Measurements from ENCODE around the gene STK10. TPM values are rescaled to one million over a fixed set of nuclear protein-coding genes. Genes with fewer than 3 reads are reported as not detected.

The STK10 gene
- total and polyA plus RNA-seq, 2 experiments from 2014 or later: 7.5 to 17.8 TPM

DNA sequence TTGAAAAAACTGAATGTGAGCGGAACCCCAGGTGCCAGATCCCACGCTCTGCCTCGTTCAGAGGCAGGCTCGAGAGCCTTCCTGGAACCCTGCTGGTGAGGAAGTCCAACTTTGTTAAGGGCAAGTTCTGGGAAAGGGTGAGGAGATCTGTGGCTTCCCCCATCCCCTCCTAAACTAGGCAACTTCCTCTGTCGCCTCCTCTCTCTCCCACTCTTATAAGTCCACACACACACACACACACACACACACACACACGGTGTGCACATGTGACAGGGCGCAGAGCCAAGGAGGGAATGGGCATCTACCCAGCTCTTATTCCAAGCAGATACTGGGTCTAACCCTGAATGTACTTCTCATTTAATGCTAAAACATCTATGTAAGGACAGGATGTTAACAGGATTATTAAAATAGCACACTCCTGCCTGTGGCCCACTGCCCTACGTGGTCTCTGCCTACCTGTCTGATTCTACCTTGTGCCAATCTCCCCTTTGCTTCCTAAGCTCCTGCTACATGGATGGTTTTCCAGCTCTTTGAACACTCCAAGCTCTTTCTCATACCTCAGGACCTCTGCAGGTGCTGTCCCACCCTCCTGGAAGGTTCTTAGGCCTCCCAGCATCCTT is 109.2 kb downstream of the STK10 start (continued):
- no peak for TF ChIP-seq REST (IDR thresholded peaks at IDR 0.05; ENCODE audit: unreplicated experiment)
- no peak for TF ChIP-seq ZNF114 (CRISPR knock-in tag; IDR thresholded peaks at IDR 0.05)
- TF ChIP-seq JUNB (IDR thresholded peaks at IDR 0.05; ENCODE audit: unreplicated experiment): no peak
- TF ChIP-seq STAT1 (IDR thresholded peaks at IDR 0.05; ENCODE audit: unreplicated experiment): no peak
- TF ChIP-seq EZH2phosphoT487 (IDR thresholded peaks at IDR 0.05; ENCODE audit: unreplicated experiment): no peak
- no peak for TF ChIP-seq NANOG (IDR thresholded peaks at IDR 0.05; ENCODE audit: borderline replicate concordance)
- no peak for TF ChIP-seq EZH2 (IDR thresholded peaks at IDR 0.05; ENCODE audit: low read depth, unreplicated experiment)
- no peak for TF ChIP-seq ZNF331 (CRISPR knock-in tag; IDR thresholded peaks at IDR 0.05; ENCODE audit: low read depth)
- TF ChIP-seq POLR2AphosphoS5 (IDR thresholded peaks at IDR 0.05; ENCODE audit: low read depth): no peak
- no peak for TF ChIP-seq CTCF (conservative IDR thresholded peaks at IDR 0.05; ENCODE audit: low read depth in 2 of 2)

DNA sequence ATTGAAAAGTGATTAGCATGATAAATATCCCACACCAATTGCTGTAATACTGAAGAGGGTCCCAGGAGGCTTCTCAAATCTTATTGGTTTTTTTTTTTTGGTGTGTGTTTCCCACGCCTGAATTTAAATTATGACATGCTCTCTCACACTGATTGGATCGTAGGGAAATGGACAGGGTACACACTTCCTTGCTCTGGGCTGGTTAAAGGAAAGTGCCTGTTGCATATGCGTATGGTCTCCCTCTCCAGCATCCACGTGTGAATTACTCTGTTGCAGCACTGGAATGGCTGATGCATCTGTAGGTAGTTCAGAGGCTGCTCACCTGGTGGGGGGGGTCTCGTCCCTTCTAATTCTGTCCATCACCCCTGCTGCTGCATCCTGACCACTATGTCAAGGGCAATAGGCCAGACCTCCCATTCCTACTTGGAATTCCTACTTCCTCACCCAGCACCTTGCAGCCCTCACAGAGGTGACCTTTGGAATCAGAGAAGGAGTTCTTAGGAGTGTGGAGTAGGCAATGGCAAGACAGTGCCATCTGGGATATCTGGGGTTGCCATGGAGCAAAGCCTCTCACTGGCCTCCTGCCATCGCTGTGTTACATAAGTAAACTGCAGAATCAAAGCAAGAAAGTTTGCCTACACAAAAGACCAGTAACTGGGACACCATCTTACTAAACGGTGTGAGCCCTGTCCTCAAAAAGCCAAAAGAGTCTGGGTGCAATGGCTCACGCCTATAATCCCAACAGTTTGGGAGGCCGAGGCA is 110.2 kb downstream of the STK10 start:
- H3K36me3 ChIP-seq (ENCODE audit: insufficient read depth): no peaks in the 10 kb centered on the region
- Mint-ChIP-seq H3K4me1 (peaks cover 20% of the 10 kb centered on the region), H3K36me3 (ENCODE audit: low read depth) (peaks cover 9% of the 10 kb centered on the region; the same call in 2 of the 3 replicates), H3K27ac (no peak overlapping the region; the same call in 1 of the 2 replicates), H3K9me3 (no peaks in the 10 kb centered on the region), H3K4me3 (no peak overlapping the region), H3K27me3 (ENCODE audit: insufficient read depth, low read depth, poor library complexity) (no peaks in the 10 kb centered on the region)
- no peak for DNase-seq (ENCODE audit: low spot score)
- no peak overlapping the region for H3K4me2 ChIP-seq
- no peak overlapping the region for H2AFZ ChIP-seq
- no peaks in the 10 kb centered on the region for H3K79me2 ChIP-seq (replicated peaks; ENCODE audit: insufficient read depth)
- no peak for ATAC-seq
- H4K20me1 ChIP-seq (replicated peaks; ENCODE audit: insufficient read depth): 0 out of 2 replicates have a peak, but pooled peaks cover 2% of the 10 kb centered on the region
- no peaks in the 10 kb centered on the region for H3F3A ChIP-seq (replicated peaks; ENCODE audit: low read depth)
- H3K4me1 ChIP-seq (ENCODE audit: insufficient read depth): no peaks in the 10 kb centered on the region
- H3K27ac ChIP-seq (ENCODE audit: low read depth): no peak overlapping the region
- H3K27me3 ChIP-seq (ENCODE audit: insufficient read depth): no peaks in the 10 kb centered on the region
- no peaks in the 10 kb centered on the region for H3K9me2 ChIP-seq (ENCODE audit: insufficient read depth)
- no peak overlapping the region for H3K4me3 ChIP-seq
- TF ChIP-seq ZNF331 (CRISPR knock-in tag; IDR thresholded peaks at IDR 0.05; ENCODE audit: low read depth) (no peak), REST (IDR thresholded peaks at IDR 0.05; ENCODE audit: unreplicated experiment) (no peak), EZH2phosphoT487 (IDR thresholded peaks at IDR 0.05; ENCODE audit: unreplicated experiment) (no peak), CREB1 (CRISPR knock-in tag; IDR thresholded peaks at IDR 0.05; ENCODE audit: low read depth) (no peak), JUNB (IDR thresholded peaks at IDR 0.05; ENCODE audit: unreplicated experiment) (no peak)
- TF ChIP-seq, protein P1, sequence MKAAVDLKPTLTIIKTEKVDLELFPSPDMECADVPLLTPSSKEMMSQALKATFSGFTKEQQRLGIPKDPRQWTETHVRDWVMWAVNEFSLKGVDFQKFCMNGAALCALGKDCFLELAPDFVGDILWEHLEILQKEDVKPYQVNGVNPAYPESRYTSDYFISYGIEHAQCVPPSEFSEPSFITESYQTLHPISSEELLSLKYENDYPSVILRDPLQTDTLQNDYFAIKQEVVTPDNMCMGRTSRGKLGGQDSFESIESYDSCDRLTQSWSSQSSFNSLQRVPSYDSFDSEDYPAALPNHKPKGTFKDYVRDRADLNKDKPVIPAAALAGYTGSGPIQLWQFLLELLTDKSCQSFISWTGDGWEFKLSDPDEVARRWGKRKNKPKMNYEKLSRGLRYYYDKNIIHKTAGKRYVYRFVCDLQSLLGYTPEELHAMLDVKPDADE (IDR thresholded peaks at IDR 0.05): no peak
